Measurements from ENCODE around the gene AP5Z1.
"Not testable (repeated sequence)": the region's sequence is repeated elsewhere in the genome, so short reads cannot be mapped to it uniquely, and the experiment has no call there.

The AP5Z1 gene

GRCh38 chr7:4788627-4789189, 13.3 kb downstream of the AP5Z1 start:
- DNase-seq = no peak

- DNase-seq = no peak
Measured at GRCh38 chr7:4789194-4790077, 14.0 kb downstream of the AP5Z1 start.

- DNase-seq = no peak
Measured at GRCh38 chr7:4790078-4790465, 14.6 kb downstream of the AP5Z1 start.

- DNase-seq = no peak
Measured at GRCh38 chr7:4790516-4790991, 15.1 kb downstream of the AP5Z1 start.

- no peak for DNase-seq
Measured at GRCh38 chr7:4791101-4791737, 15.8 kb downstream of the AP5Z1 start.

GRCh38 chr7:4791738-4792536, 16.5 kb downstream of the AP5Z1 start:
- peak; percentile 72 for DNase-seq

GRCh38 chr7:4792537-4793126, 17.2 kb downstream of the AP5Z1 start:
- DNase-seq = no peak

- not testable (repeated sequence) for DNase-seq
Measured at GRCh38 chr7:4793385-4793993, 18.1 kb downstream of the AP5Z1 start.

GRCh38 chr7:4794171-4794570, 18.7 kb downstream of the AP5Z1 start:
- DNase-seq = not testable (repeated sequence)

- no peak for DNase-seq
Measured at GRCh38 chr7:4794591-4795350, 19.3 kb downstream of the AP5Z1 start.

- no peak for DNase-seq
Measured at GRCh38 chr7:4796453-4796852, 21.0 kb downstream of the AP5Z1 start.

GRCh38 chr7:4797858-4798705, 22.7 kb downstream of the AP5Z1 start:
- peak; percentile 40 for DNase-seq

GRCh38 chr7:4798706-4799235, 23.3 kb downstream of the AP5Z1 start:
- no peak for DNase-seq

- DNase-seq = no peak
Measured at GRCh38 chr7:4799508-4800268, 24.3 kb downstream of the AP5Z1 start.

GRCh38 chr7:4800487-4800886, 25.1 kb downstream of the AP5Z1 start:
- no peak for DNase-seq

GRCh38 chr7:4800926-4801838, 25.8 kb downstream of the AP5Z1 start:
- DNase-seq = no peak

- no peak for DNase-seq
Measured at GRCh38 chr7:4801839-4802231, 26.4 kb downstream of the AP5Z1 start.

GRCh38 chr7:4802577-4802976, 27.2 kb downstream of the AP5Z1 start:
- not testable (repeated sequence) for DNase-seq

Measured in activated CD4-positive, alpha-beta T cell treated with anti-CD3 and anti-CD28 coated beads for 1 hour (primary cell).